Vagina (tissue), 2 donors: ENCODE data around the gene ANKUB1. TPM values are rescaled to one million over a fixed set of nuclear protein-coding genes. Genes with fewer than 3 reads are reported as not detected.

Experiments
- DNase-seq, 2 donors: peaks; one replicate each; pipeline ENCODE4 v3.0.0-alpha.2; 2017; ENCODE audit errors: extremely low spot score in 2 of 2
- H3K27ac ChIP-seq: fragments of 200-600 bp; sonication (generic); one replicate; pipeline ENCODE4 v1.5.1; 2019
- H3K27me3 ChIP-seq: fragments of 200-600 bp; sonication (generic); one replicate; pipeline ENCODE4 v1.5.1; 2019
- H3K36me3 ChIP-seq, 2 donors: fragments of 200-600 bp; sonication (generic); one replicate each; pipeline ENCODE4 v1.5.1; 2017 to 2019
- H3K4me1 ChIP-seq: fragments of 200-600 bp; sonication (generic); one replicate; pipeline ENCODE4 v1.5.1; 2019
- H3K4me3 ChIP-seq, 2 donors: fragments of 200-600 bp; sonication (generic); 1 replicate in 1 of 2; 2 replicates in 1 of 2; pipeline ENCODE4 v1.5.1; 2016 to 2019
- H3K9me3 ChIP-seq: fragments of 200-600 bp; sonication (generic); one replicate; pipeline ENCODE4 v1.5.1; 2019
- POLR2A ChIP-seq, 2 donors: fragments of 450-650 bp; IDR thresholded peaks; one replicate each; pipeline ENCODE4 v1.6.1; 2017; ENCODE audit warnings: antibody characterized with exemption in 2 of 2, mild to moderate bottlenecking in 2 of 2, moderate library complexity in 2 of 2
- POLR2AphosphoS5 ChIP-seq, 2 donors: sonication (generic); formaldehyde crosslinking; IDR thresholded peaks; one replicate each; pipeline ENCODE4 v1.9.0; 2017; ENCODE audit warnings: antibody characterized with exemption in 2 of 2, mild to moderate bottlenecking in 2 of 2, low read depth in 1 of 2; ENCODE audit not compliant: insufficient read depth in 1 of 2
- intact Hi-C: fragments of 100-400 bp; cut with DNase I; formaldehyde crosslinking; loops from one replicate; pipeline ENCODE4 v1.15.1; 2023
- total RNA-seq: library from RNA; depleted of rRNA; stranded (reverse); fragments of >200 nt; gene quantifications from one replicate; pipeline ENCODE4 v1.2.3, GENCODE V29; 2016
- TF ChIP-seq, protein P1 (sequence below), 3 experiments: fragments of 450-650 bp in 2 of 3; fragments of 200-600 bp in 1 of 3; sonication (generic) in 1 of 3; IDR thresholded peaks; one replicate each; pipeline ENCODE4 v1.5.1; 2017 to 2019; ENCODE audit warnings: antibody characterized with exemption in 3 of 3, mild to moderate bottlenecking in 2 of 3, moderate library complexity in 2 of 3

ANKUB1 gene
- total RNA-seq, 1 donor from 2014 or later: not detected

DNA sequence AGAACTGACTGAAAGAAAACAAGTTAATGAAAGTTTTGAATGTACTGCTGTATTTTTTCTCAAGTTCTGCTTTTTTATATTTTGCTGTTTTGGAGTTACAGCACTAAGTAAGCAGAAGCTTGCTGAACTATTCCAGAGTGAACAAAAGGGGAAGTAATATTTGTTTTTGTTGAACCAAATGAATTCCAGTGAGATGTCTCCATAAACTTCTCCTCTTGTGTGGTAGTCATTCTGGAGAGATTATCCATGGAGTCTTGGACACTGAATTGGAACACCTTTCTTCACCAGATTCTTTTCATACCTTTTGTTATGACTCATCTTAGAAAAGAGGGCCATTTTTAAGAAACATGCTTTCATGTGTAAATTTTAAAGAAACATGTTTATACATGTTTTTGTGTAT, 8.8 kb downstream of the ANKUB1 start:
- intact Hi-C loops: no loop called here
- Histone ChIP-seq H3K9me3 (no peaks in the 10 kb centered on the region), H3K27ac (no peak overlapping the region), H3K36me3 (no peaks in the 10 kb centered on the region), H3K4me3 (no peak overlapping the region), H3K27me3 (no peaks in the 10 kb centered on the region), H3K4me1 (peaks cover 6% of the 10 kb centered on the region)
- TF ChIP-seq POLR2AphosphoS5 (IDR thresholded peaks at IDR 0.05; ENCODE audit: insufficient read depth in 1 of 2, low read depth in 1 of 2) (no peak), POLR2A (IDR thresholded peaks at IDR 0.05) (no peak)
- TF ChIP-seq, protein P1, sequence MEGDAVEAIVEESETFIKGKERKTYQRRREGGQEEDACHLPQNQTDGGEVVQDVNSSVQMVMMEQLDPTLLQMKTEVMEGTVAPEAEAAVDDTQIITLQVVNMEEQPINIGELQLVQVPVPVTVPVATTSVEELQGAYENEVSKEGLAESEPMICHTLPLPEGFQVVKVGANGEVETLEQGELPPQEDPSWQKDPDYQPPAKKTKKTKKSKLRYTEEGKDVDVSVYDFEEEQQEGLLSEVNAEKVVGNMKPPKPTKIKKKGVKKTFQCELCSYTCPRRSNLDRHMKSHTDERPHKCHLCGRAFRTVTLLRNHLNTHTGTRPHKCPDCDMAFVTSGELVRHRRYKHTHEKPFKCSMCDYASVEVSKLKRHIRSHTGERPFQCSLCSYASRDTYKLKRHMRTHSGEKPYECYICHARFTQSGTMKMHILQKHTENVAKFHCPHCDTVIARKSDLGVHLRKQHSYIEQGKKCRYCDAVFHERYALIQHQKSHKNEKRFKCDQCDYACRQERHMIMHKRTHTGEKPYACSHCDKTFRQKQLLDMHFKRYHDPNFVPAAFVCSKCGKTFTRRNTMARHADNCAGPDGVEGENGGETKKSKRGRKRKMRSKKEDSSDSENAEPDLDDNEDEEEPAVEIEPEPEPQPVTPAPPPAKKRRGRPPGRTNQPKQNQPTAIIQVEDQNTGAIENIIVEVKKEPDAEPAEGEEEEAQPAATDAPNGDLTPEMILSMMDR (IDR thresholded peaks at IDR 0.05): no peak
- DNase-seq: no peak

DNA sequence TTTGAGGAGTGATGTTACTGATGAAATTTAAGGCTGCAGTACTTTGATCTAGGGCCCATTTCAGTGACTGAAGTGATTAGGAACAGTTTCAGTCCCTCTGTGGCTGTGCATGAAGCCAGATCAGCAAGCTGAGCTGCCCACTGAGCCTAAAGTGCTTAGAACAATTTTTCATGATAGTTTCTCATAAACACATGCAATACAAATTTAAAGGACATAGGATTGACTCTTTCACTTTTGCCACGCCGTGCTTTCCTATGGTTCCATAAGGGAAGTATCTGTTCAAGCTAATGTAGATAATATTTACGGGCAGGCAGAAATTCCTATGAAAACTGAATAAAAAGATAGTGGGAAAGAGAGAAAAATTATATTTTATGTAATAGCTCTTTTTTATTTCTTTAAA, 10.6 kb downstream of the ANKUB1 start:
- no peaks in the 10 kb centered on the region for H3K27me3 ChIP-seq
- intact Hi-C loops: no loop called here
- TF ChIP-seq POLR2AphosphoS5 (IDR thresholded peaks at IDR 0.05; ENCODE audit: insufficient read depth in 1 of 2, low read depth in 1 of 2): no peak
- TF ChIP-seq, protein P1 (IDR thresholded peaks at IDR 0.05): no peak
- no peak for TF ChIP-seq POLR2A (IDR thresholded peaks at IDR 0.05)
- H3K4me1 ChIP-seq: peaks cover 6% of the 10 kb centered on the region
- H3K4me3 ChIP-seq: no peak overlapping the region
- no peaks in the 10 kb centered on the region for H3K9me3 ChIP-seq
- DNase-seq: no peak
- H3K27ac ChIP-seq: no peak overlapping the region
- H3K36me3 ChIP-seq: no peaks in the 10 kb centered on the region

DNA sequence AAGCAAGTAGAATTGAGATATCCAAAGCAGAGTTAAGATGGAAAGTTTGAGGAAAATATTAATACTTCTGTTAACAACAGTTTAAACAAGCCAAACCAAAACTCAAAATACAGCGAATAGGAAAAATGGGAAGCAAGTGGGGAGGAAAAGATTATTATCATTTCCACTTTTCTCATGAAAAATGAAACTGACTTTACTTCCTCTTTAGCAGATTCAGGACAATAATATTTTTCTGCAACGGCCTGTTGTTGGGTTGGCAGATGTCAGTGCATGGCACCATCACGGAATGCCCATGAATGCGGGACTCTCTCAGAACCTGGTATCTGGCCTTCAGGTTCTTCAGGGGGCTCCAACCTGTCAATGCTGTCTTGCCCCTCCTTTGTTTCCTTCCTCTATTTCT, 11.1 kb downstream of the ANKUB1 start:
- peaks cover 6% of the 10 kb centered on the region for H3K4me1 ChIP-seq

DNA sequence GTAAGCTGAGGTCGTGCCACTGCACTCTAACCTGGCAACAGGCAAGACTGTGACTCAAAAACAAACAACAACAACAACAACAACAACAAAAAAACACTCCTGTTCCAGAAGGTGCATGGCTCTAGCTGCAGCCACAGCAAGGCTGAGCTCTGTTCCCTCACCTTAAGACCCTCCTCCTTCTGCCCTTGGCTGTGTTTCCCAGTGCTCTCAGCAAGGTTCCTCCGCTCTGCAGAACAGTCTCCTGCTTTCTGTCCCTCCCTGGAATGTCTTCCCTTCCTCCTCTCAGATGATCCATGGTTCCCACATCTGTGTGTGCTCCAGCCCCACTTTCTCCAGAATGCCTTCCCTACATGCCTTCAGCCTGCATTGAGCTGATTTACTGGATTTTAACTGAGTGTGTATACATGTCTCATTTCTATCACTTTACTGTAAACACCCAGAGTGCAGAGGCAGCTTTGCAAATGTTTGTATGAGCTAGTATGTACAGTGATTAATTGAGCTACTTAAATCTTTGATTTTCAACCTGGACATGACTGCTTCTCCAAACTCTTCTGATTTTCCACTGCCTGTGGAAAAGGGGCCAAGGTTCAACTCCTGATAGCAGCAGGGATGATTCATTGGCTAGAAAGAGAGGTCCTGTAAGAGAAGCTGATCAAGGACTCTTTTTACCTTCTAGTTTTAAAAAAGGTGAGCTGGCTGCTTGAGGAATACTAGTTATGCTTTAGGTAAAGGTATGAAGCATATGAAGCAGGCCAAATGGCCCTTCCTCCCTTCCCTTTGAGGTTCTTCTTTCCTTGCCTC, 14.7 kb downstream of the ANKUB1 start:
- no peak overlapping the region for H3K4me3 ChIP-seq
- DNase-seq: no peak
- TF ChIP-seq POLR2AphosphoS5 (IDR thresholded peaks at IDR 0.05; ENCODE audit: insufficient read depth in 1 of 2, low read depth in 1 of 2) (no peak), POLR2A (IDR thresholded peaks at IDR 0.05) (no peak)
- TF ChIP-seq, protein P1 (IDR thresholded peaks at IDR 0.05): no peak
- intact Hi-C loops: loop anchor here (10.0 kb wide), 1 partner anchor 283 kb away; no protein-coding TSS in a partner anchor
- no peaks in the 10 kb centered on the region for H3K4me1 ChIP-seq
- H3K27me3 ChIP-seq: no peaks in the 10 kb centered on the region
- no peak overlapping the region for H3K27ac ChIP-seq
- no peaks in the 10 kb centered on the region for H3K36me3 ChIP-seq
- no peaks in the 10 kb centered on the region for H3K9me3 ChIP-seq

More for the DNA sequence above, 11.1 kb downstream of the ANKUB1 start:
- no peak for TF ChIP-seq POLR2AphosphoS5 (IDR thresholded peaks at IDR 0.05; ENCODE audit: insufficient read depth in 1 of 2, low read depth in 1 of 2)
- no peak for TF ChIP-seq POLR2A (IDR thresholded peaks at IDR 0.05)
- TF ChIP-seq, protein P1 (IDR thresholded peaks at IDR 0.05): no peak
- DNase-seq: no peak
- H3K9me3 ChIP-seq: no peaks in the 10 kb centered on the region
- no peak overlapping the region for H3K27ac ChIP-seq
- no peaks in the 10 kb centered on the region for H3K27me3 ChIP-seq
- no peaks in the 10 kb centered on the region for H3K36me3 ChIP-seq
- intact Hi-C loops: no loop called here
- H3K4me3 ChIP-seq: no peak overlapping the region

DNA sequence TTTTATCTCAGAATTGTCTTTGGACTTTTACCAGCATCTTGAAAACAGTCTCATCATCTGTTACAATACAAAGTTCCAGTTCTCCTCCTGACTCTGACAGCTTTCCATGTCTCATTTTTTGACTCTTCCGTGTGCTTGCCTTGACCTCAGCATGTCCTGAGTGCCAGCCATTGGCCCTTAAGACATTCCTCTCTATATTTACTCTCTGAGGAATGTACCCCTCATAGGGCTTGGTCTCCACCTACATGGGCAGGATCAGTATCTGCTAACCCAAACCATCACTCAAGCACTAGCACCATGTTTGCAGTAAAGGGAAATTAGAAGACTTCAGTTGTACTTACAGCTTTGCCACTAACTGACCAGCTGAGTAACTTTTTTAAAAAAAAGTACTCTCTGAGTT, 16.2 kb downstream of the ANKUB1 start:
- Histone ChIP-seq H3K27me3 (no peaks in the 10 kb centered on the region), H3K9me3 (no peaks in the 10 kb centered on the region), H3K27ac (no peak overlapping the region), H3K4me1 (no peaks in the 10 kb centered on the region), H3K4me3 (no peak overlapping the region), H3K36me3 (no peaks in the 10 kb centered on the region)
- intact Hi-C loops: loop anchor here (10.0 kb wide), 1 partner anchor 281 kb away; no protein-coding TSS in a partner anchor
- TF ChIP-seq, protein P1 (IDR thresholded peaks at IDR 0.05): no peak
- TF ChIP-seq POLR2AphosphoS5 (IDR thresholded peaks at IDR 0.05; ENCODE audit: insufficient read depth in 1 of 2, low read depth in 1 of 2): no peak
- no peak for TF ChIP-seq POLR2A (IDR thresholded peaks at IDR 0.05)
- DNase-seq: no peak
